Activated CD4-positive, alpha-beta T cell treated with anti-CD3 and anti-CD28 coated beads, Interleukin-2, amount 50 U/mL, for 48 hours (primary cell): ENCODE data around the gene FAF1.

Experiments
- DNase-seq, 2 experiments: peaks; one replicate each; pipeline ENCODE4 v3.0.0-alpha.2; 2020

Gene FAF1

DNA sequence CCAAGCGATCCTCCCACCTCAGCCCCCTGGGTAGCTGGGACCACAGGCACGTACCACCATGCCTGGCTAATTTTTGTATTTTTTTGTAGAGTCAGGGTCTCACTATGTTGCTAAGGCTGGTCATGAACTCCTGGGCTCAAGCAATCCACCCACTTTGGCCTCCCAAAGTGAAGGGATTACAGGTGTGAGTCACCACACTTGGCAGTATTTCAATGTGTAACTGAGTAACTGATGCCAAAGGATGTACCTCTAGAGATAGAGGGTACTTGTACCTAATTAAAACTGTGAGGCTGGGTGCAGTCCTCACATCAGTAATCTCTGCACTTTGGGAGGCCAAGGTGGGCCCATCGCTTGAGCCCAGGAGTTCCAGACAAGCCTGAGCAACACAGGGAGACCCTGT, 278.1 kb downstream of the FAF1 start:
- DNase-seq, result no peak

- no peak for DNase-seq
These were observed 292.2 kb downstream of the FAF1 start for GRCh38 chr1:50667710-50668356.

GRCh38 chr1:50667272-50667671, 292.8 kb downstream of the FAF1 start:
- DNase-seq, result no peak

DNA sequence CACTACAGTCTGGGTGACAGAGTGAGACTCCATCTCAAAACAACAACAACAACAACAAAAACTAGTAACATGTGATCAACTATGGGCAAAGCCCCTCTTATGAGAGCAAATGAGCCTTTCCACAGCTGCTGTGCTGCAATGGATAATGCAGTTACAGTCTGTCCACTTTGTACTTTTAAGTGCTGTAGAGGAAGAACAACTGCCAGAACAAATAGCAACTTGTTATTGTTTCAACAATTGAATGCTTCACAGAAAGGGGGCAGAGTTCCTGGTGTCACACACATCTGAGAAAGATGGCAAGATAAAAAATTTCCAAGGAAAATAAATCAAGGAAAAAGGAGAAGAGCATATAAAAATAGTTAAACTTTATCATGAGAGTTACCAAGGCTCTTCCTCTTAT, 293.2 kb downstream of the FAF1 start:
- no peak for DNase-seq

GRCh38 chr1:50665413-50665812, 294.7 kb downstream of the FAF1 start:
- DNase-seq, result no peak

DNA sequence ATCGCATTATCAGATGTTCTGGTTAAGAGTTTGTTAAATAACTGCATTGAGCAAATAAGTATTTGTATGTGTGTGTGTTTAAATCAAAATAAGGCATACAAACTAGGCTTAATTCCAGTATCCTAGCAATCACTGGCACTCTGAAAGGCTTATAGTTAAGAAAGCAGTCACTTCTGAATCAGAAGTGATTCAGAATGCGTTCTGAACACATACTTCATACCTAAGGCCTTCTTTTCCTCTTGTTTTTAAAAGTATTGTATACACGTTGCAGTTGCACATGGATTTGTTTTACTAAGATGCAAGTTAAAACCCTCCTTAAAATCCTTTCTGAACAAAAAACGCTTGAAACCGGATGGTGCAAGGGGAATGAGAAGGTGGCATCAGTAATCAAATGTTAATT, 298.4 kb downstream of the FAF1 start:
- DNase-seq, result no peak

- DNase-seq, result no peak
These were observed 300.9 kb downstream of the FAF1 start for GRCh38 chr1:50659107-50659662.

GRCh38 chr1:50658459-50659076, 301.5 kb downstream of the FAF1 start:
- DNase-seq, result no peak

- DNase-seq, result no peak
These were observed 303.1 kb downstream of the FAF1 start for GRCh38 chr1:50656931-50657330.

DNA sequence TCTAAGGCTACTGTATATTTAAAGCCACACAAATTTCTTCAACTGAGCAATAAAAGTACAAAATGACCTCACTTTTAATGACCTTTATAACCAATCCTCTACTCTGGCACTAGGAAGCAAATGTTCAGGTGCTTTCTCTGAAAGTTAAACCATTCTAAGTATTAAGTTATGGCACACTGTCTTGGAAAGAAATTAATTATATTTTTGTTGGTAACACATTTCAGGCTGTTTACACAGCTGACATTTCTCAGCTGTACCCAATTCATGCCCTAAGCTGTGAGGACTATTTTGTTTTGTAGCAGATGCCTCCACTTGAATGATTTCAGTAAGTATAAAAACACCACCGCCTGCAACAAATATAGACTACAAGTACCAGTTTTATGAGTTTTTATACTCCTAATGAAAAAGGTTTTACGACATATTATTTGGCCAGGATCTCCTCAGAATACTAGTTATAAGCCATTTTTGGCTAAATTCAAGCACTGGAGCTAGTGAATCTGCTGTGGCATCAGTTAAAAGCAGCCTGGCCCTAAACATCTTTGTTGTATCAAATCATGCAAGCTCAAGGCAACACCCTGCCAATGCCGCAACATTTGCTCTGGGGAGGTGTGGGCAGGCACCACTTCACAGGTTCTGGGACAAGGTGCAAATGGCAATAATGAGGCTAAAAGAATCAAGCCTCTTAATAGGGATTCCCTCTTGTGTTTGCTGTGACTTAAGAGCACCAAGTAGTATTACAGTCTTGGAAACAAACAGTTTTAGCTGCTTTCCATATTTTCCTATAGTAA, 308.4 kb downstream of the FAF1 start:
- DNase-seq, result no peak

DNA sequence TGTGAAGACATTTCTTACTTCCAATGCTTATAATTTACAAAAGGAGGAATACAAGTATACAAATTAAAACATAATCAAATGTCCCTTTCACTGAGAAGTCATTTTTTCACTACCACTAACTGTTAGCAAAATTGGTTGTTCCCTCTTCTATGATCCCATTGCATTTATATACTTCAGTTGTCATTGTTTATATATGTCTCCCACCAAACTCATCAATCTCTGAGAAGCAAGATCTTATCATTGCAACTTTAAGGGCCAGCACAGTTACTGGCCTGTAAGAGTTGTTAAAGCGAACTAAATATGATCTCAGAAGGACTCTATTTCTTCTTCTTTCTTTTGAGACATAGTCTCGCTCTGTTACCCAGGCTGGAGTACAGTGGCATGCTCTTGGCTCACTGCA, 313.5 kb downstream of the FAF1 start:
- no peak for DNase-seq

DNA sequence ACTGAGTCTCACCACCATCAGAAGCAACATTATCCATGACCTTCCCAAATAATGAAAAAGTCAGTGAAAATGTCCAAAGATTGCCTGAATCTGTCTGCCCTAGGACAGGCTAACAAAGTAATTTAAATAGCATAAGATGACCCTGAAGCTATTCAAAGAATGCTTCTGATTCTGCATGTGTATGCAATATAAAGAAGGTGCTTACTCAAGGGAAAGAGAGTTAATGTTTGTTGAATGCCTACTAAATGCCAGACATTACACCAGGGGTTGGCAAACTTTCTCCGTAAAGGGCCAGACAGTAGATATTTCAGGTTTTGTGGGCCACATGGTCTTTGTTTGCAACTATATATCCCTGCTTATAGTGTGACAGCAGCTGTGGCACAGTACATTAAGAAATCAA, 314.9 kb downstream of the FAF1 start:
- DNase-seq, result no peak

- no peak for DNase-seq
These were observed 315.5 kb downstream of the FAF1 start for GRCh38 chr1:50644447-50645105.

DNA sequence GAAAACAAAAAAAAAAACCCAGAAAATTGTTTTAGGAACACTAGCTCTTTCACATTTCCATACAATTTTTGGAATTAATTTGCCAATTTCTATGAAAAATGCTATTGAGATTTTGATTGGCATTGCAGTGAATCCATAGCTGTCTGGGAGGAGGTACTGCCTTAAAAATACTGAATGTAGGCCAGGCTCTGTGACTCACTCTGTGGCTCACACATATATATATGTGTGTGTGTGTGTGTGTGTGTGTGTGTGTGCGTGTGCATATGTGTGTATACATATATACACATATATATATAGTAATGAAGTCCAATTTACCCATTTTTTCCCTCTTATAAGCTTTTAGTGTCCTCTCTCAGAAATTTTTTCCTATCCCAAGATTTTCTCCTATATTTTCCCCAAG, 322.6 kb downstream of the FAF1 start:
- DNase-seq, result no peak

- DNase-seq, result no peak
These were observed 325.8 kb downstream of the FAF1 start for GRCh38 chr1:50634251-50634650.

DNA sequence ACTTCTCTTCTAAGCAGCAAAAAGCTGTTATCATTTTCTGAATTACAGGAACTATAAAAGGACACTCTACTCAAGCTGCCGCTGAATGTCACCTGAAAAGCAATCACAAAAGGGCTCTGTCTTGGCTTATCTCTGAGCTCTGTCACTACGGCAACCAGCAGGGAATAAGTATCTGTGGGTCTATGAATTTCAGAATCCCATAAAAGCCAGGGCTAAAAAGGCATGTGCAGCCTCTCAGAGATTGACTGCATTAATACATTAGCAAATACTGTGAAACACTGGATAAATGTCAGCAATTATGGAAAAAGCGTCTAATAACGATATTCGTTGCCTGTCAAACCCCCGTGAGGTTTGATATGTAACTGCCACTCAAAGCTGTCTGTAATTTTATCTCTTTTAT, 326.6 kb downstream of the FAF1 start:
- DNase-seq, result no peak

DNA sequence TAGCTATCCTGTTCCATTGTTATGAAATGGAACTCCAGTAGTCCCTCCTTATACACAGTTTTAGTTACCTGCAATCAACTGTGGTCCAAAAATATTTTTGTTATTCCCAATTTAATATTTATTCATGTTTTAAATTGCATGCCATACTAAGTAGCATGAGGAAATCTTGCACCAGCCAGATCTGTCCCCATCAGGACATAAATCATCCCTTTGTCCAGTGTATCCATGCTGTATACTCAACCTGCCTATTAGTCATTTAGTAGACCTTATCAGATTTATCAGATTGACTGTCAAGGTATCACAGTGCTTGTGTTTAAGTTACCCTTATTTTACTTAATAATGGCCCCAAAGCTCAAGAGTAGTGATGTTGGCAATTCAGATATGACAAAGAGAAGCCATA, 328.9 kb downstream of the FAF1 start:
- DNase-seq, result no peak

GRCh38 chr1:50622259-50622658, 337.8 kb downstream of the FAF1 start:
- DNase-seq, result no peak

- no peak for DNase-seq
These were observed 339.3 kb downstream of the FAF1 start for GRCh38 chr1:50620680-50621329.

GRCh38 chr1:50615036-50615750, 344.9 kb downstream of the FAF1 start:
- no peak for DNase-seq

- no peak for DNase-seq
These were observed 348.4 kb downstream of the FAF1 start for GRCh38 chr1:50611675-50612074.

DNA sequence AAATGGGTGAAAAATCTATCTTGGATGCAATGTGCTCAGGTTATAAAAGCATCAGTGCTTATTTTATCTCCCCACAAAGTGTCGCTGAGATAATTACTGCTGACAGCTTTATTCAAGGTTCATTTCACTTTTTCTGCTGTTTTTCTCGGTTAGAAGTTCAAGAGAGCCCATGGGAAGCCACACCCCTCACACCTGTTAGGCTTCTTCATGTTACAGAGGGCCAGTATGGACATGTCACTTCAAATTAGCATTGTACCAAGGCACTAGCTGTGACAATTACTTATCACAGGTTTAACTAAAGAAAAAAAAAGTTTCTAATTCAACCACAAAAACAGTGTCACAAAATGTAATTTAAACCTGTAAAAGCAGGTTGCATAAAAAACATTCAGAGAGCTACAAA, 349.5 kb downstream of the FAF1 start:
- DNase-seq, result no peak
